Stimulated activated CD8-positive, alpha-beta memory T cell treated with anti-CD3 and anti-CD28 coated beads, Interleukin-7, amount 100 ng/mL, for 4 hours (primary cell): ENCODE results near the gene SMIM38.
"Not testable (repeated sequence)": the region's sequence is repeated elsewhere in the genome, so short reads cannot be mapped to it uniquely, and the experiment has no call there.

Experiments used
- DNase-seq, 2 donors: peaks; one replicate each; pipeline ENCODE4 v3.0.0-alpha.2; 2020; ENCODE audit warnings: low read depth in 2 of 2

SMIM38 gene

GRCh38 chr11:69122326-69122629, 33.5 kb upstream of the SMIM38 start:
- no peak for DNase-seq

- peak; percentile 81 to 88 for DNase-seq
Observed at GRCh38 chr11:69122630-69123431, 32.9 kb upstream of the SMIM38 start.

- no peak for DNase-seq
Observed at GRCh38 chr11:69123593-69124545, 31.9 kb upstream of the SMIM38 start.

GRCh38 chr11:69125861-69126260, 29.9 kb upstream of the SMIM38 start:
- DNase-seq = no peak

GRCh38 chr11:69126286-69126685, 29.4 kb upstream of the SMIM38 start:
- no peak for DNase-seq

- DNase-seq = no peak
Observed at GRCh38 chr11:69127081-69127850, 28.5 kb upstream of the SMIM38 start.

GRCh38 chr11:69127884-69128283, 27.9 kb upstream of the SMIM38 start:
- no peak for DNase-seq

- DNase-seq = no peak
Observed at GRCh38 chr11:69129053-69129452, 26.7 kb upstream of the SMIM38 start.

GRCh38 chr11:69129647-69130046, 26.1 kb upstream of the SMIM38 start:
- DNase-seq = no peak

GRCh38 chr11:69130654-69131053, 25.1 kb upstream of the SMIM38 start:
- no peak for DNase-seq

GRCh38 chr11:69131121-69131566, 24.6 kb upstream of the SMIM38 start:
- no peak for DNase-seq

- DNase-seq = no peak
Observed at GRCh38 chr11:69131644-69132300, 24.0 kb upstream of the SMIM38 start.

GRCh38 chr11:69132301-69132670, 23.4 kb upstream of the SMIM38 start:
- no peak for DNase-seq

GRCh38 chr11:69133251-69133650, 22.5 kb upstream of the SMIM38 start:
- DNase-seq = no peak

- DNase-seq = not testable (repeated sequence)
Observed at GRCh38 chr11:69134182-69134581, 21.6 kb upstream of the SMIM38 start.

GRCh38 chr11:69134957-69135356, 20.8 kb upstream of the SMIM38 start:
- DNase-seq = no peak

- no peak for DNase-seq
Observed at GRCh38 chr11:69135420-69136363, 20.0 kb upstream of the SMIM38 start.

GRCh38 chr11:69136471-69136870, 19.3 kb upstream of the SMIM38 start:
- no peak for DNase-seq

- no peak for DNase-seq
Observed at GRCh38 chr11:69137151-69137844, 18.4 kb upstream of the SMIM38 start.

- DNase-seq = no peak
Observed at GRCh38 chr11:69138265-69138664, 17.5 kb upstream of the SMIM38 start.
